ENCODE results near the gene SYNC.
"Not testable (repeated sequence)": the region's sequence is repeated elsewhere in the genome, so short reads cannot be mapped to it uniquely, and the experiment has no call there.

Gene SYNC

GRCh38 chr1:32681509-32681908 lies 21.1 kb downstream of the SYNC start:
- H3K79me2 ChIP-seq (ENCODE audit: insufficient read depth, low read length), result no peaks in the 10 kb centered on the region
- H3K4me2 ChIP-seq (ENCODE audit: low read length), result no peak overlapping the region
- TF ChIP-seq, protein P1, sequence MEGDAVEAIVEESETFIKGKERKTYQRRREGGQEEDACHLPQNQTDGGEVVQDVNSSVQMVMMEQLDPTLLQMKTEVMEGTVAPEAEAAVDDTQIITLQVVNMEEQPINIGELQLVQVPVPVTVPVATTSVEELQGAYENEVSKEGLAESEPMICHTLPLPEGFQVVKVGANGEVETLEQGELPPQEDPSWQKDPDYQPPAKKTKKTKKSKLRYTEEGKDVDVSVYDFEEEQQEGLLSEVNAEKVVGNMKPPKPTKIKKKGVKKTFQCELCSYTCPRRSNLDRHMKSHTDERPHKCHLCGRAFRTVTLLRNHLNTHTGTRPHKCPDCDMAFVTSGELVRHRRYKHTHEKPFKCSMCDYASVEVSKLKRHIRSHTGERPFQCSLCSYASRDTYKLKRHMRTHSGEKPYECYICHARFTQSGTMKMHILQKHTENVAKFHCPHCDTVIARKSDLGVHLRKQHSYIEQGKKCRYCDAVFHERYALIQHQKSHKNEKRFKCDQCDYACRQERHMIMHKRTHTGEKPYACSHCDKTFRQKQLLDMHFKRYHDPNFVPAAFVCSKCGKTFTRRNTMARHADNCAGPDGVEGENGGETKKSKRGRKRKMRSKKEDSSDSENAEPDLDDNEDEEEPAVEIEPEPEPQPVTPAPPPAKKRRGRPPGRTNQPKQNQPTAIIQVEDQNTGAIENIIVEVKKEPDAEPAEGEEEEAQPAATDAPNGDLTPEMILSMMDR (IDR thresholded peaks at IDR 0.05; ENCODE audit: low read length), result no peak
- no peak for TF ChIP-seq EZH2 (IDR thresholded peaks at IDR 0.05; ENCODE audit: borderline replicate concordance, low read length)
- H3K27ac ChIP-seq (ENCODE audit: low read depth, low read length, poor library complexity, severe bottlenecking), result no peak overlapping the region
- H3K4me1 ChIP-seq (ENCODE audit: insufficient read depth, low read length, severe bottlenecking), result no peaks in the 10 kb centered on the region
- H3F3A ChIP-seq (ENCODE audit: insufficient read depth, low read length), result no peaks in the 10 kb centered on the region
- no peak overlapping the region for H2AFZ ChIP-seq (ENCODE audit: low read length)
- H3K9ac ChIP-seq (ENCODE audit: low read length), result no peak overlapping the region
- no peaks in the 10 kb centered on the region for H3K9me2 ChIP-seq (ENCODE audit: low read depth, low read length)
- H3K27me3 ChIP-seq (ENCODE audit: insufficient read depth, low read length), result no peaks in the 10 kb centered on the region
- no peaks in the 10 kb centered on the region for H3K9me3 ChIP-seq (ENCODE audit: low read length)
- H3K4me3 ChIP-seq (ENCODE audit: low read depth, low read length, poor library complexity, severe bottlenecking), result no peak overlapping the region
- no peaks in the 10 kb centered on the region for H4K20me1 ChIP-seq (ENCODE audit: insufficient read depth, low read length)
- peaks cover 98% of the 10 kb centered on the region for H3K36me3 ChIP-seq (ENCODE audit: insufficient read depth, low read length)

DNA sequence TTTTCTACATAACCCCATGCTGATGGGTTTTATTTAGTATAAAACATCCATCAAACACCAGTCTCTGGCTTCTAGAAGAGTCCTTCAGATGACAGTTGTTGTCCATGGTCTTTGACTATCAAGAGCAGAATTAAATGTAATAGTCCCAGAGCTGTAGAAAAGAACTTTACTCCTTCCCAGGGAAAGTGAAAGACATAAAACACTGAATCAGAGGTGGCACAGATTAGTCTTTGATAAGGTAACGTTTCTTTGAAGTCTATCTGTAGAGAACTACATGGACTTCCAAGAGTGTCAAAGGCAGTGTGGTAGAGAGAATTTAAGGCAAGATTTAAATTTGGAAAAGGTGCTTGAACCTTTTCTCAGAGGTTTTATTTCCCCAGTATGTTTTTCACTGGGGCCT lies 21.9 kb downstream of the SYNC start:
- Histone ChIP-seq H2AFZ (ENCODE audit: low read length) (no peak overlapping the region), H3K27me3 (ENCODE audit: insufficient read depth, low read length) (no peaks in the 10 kb centered on the region), H3K9me3 (ENCODE audit: low read length) (no peaks in the 10 kb centered on the region), H3K79me2 (ENCODE audit: insufficient read depth, low read length) (no peaks in the 10 kb centered on the region), H4K20me1 (ENCODE audit: insufficient read depth, low read length) (no peaks in the 10 kb centered on the region), H3K27ac (ENCODE audit: low read depth, low read length, poor library complexity, severe bottlenecking) (no peak overlapping the region), H3F3A (ENCODE audit: insufficient read depth, low read length) (no peaks in the 10 kb centered on the region), H3K9ac (ENCODE audit: low read length) (no peak overlapping the region), H3K4me2 (ENCODE audit: low read length) (no peak overlapping the region), H3K9me2 (ENCODE audit: low read depth, low read length) (no peaks in the 10 kb centered on the region), H3K4me1 (ENCODE audit: insufficient read depth, low read length, severe bottlenecking) (no peaks in the 10 kb centered on the region), H3K4me3 (ENCODE audit: low read depth, low read length, poor library complexity, severe bottlenecking) (no peak overlapping the region), H3K36me3 (ENCODE audit: insufficient read depth, low read length) (peaks cover 98% of the 10 kb centered on the region)
- TF ChIP-seq EZH2 (IDR thresholded peaks at IDR 0.05; ENCODE audit: borderline replicate concordance, low read length), result no peak
- TF ChIP-seq, protein P1 (IDR thresholded peaks at IDR 0.05; ENCODE audit: low read length), result no peak

GRCh38 chr1:32679993-32680392 lies 22.6 kb downstream of the SYNC start:
- H3K79me2 ChIP-seq (ENCODE audit: insufficient read depth, low read length); H3K4me2 ChIP-seq (ENCODE audit: low read length); H3F3A ChIP-seq (ENCODE audit: insufficient read depth, low read length); H3K27ac ChIP-seq (ENCODE audit: low read depth, low read length, poor library complexity, severe bottlenecking); H3K9me3 ChIP-seq (ENCODE audit: low read length); H3K9me2 ChIP-seq (ENCODE audit: low read depth, low read length); H3K4me3 ChIP-seq (ENCODE audit: low read depth, low read length, poor library complexity, severe bottlenecking); H3K4me1 ChIP-seq (ENCODE audit: insufficient read depth, low read length, severe bottlenecking); H3K27me3 ChIP-seq (ENCODE audit: insufficient read depth, low read length); H4K20me1 ChIP-seq (ENCODE audit: insufficient read depth, low read length); H2AFZ ChIP-seq (ENCODE audit: low read length); H3K9ac ChIP-seq (ENCODE audit: low read length): not testable (repeated sequence)
- H3K36me3 ChIP-seq (ENCODE audit: insufficient read depth, low read length), result peaks cover 97% of the 10 kb centered on the region

GRCh38 chr1:32676945-32677344 lies 25.6 kb downstream of the SYNC start:
- no peaks in the 10 kb centered on the region for H3K27me3 ChIP-seq (ENCODE audit: insufficient read depth, low read length)
- H3K9ac ChIP-seq (ENCODE audit: low read length), result no peak overlapping the region
- TF ChIP-seq EZH2 (IDR thresholded peaks at IDR 0.05; ENCODE audit: borderline replicate concordance, low read length), result no peak
- TF ChIP-seq, protein P1 (IDR thresholded peaks at IDR 0.05; ENCODE audit: low read length), result no peak
- peaks cover 97% of the 10 kb centered on the region for H3K36me3 ChIP-seq (ENCODE audit: insufficient read depth, low read length)
- no peaks in the 10 kb centered on the region for H3K9me2 ChIP-seq (ENCODE audit: low read depth, low read length)
- H3F3A ChIP-seq (ENCODE audit: insufficient read depth, low read length), result no peaks in the 10 kb centered on the region
- no peaks in the 10 kb centered on the region for H3K4me1 ChIP-seq (ENCODE audit: insufficient read depth, low read length, severe bottlenecking)
- no peaks in the 10 kb centered on the region for H3K9me3 ChIP-seq (ENCODE audit: low read length)
- no peak overlapping the region for H3K4me2 ChIP-seq (ENCODE audit: low read length)
- no peak overlapping the region for H2AFZ ChIP-seq (ENCODE audit: low read length)
- H3K79me2 ChIP-seq (ENCODE audit: insufficient read depth, low read length), result no peaks in the 10 kb centered on the region
- H3K27ac ChIP-seq (ENCODE audit: low read depth, low read length, poor library complexity, severe bottlenecking), result no peak overlapping the region
- no peaks in the 10 kb centered on the region for H4K20me1 ChIP-seq (ENCODE audit: insufficient read depth, low read length)
- no peak overlapping the region for H3K4me3 ChIP-seq (ENCODE audit: low read depth, low read length, poor library complexity, severe bottlenecking)

DNA sequence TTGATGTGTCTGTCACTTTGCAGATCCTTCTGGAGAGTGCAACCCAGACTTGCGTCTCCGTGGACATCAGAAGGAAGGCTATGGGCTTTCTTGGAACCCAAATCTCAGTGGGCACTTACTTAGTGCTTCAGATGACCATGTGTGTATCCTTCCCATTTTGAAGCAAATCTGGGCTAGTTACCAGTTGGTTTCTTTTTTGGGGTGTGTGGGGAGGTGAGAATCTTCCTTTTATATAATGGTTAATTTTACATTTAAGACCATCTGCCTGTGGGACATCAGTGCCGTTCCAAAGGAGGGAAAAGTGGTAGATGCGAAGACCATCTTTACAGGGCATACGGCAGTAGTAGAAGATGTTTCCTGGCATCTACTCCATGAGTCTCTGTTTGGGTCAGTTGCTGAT lies 33.9 kb downstream of the SYNC start:
- not testable (repeated sequence) for H3K27ac ChIP-seq (ENCODE audit: low read depth, low read length, poor library complexity, severe bottlenecking); H2AFZ ChIP-seq (ENCODE audit: low read length); H3K4me1 ChIP-seq (ENCODE audit: insufficient read depth, low read length, severe bottlenecking); H3K9me3 ChIP-seq (ENCODE audit: low read length); H3K27me3 ChIP-seq (ENCODE audit: insufficient read depth, low read length); H3F3A ChIP-seq (ENCODE audit: insufficient read depth, low read length); H3K4me3 ChIP-seq (ENCODE audit: low read depth, low read length, poor library complexity, severe bottlenecking); H3K9me2 ChIP-seq (ENCODE audit: low read depth, low read length); H3K4me2 ChIP-seq (ENCODE audit: low read length); H4K20me1 ChIP-seq (ENCODE audit: insufficient read depth, low read length); H3K9ac ChIP-seq (ENCODE audit: low read length)
- Histone ChIP-seq H3K79me2 (ENCODE audit: insufficient read depth, low read length) (peaks cover 11% of the 10 kb centered on the region; the same call in 1 of the 2 replicates), H3K36me3 (ENCODE audit: insufficient read depth, low read length) (peaks cover 99% of the 10 kb centered on the region)
